Neural crest cell (in vitro differentiated cells): ENCODE results near the gene FMNL2. TPM values are rescaled to one million over a fixed set of nuclear protein-coding genes. Genes with fewer than 3 reads are reported as not detected.

ENCODE experiments used
- DNase-seq: peaks from one replicate; pipeline ENCODE4 v3.0.0; 2021; ENCODE audit warnings: low read depth, mixed read lengths, low spot score
- H3K27ac Mint-ChIP-seq: one replicate; pipeline ENCODE4 v1.8.0; 2021; ENCODE audit warnings: mild to moderate bottlenecking, mixed read lengths; ENCODE audit not compliant: unreplicated experiment
- H3K27me3 Mint-ChIP-seq: 2 replicates; pipeline ENCODE4 v1.8.0; 2021; ENCODE audit warnings: low read depth, mild to moderate bottlenecking, mixed read lengths
- H3K36me3 Mint-ChIP-seq: 2 replicates; pipeline ENCODE4 v1.8.0; 2021; ENCODE audit warnings: low read depth, mild to moderate bottlenecking, mixed read lengths
- H3K4me1 Mint-ChIP-seq: 2 replicates; pipeline ENCODE4 v1.8.0; 2021; ENCODE audit warnings: mixed read lengths
- H3K4me3 Mint-ChIP-seq: one replicate; pipeline ENCODE4 v1.8.0; 2021; ENCODE audit warnings: mild to moderate bottlenecking, mixed read lengths
- H3K9me3 Mint-ChIP-seq: 2 replicates; pipeline ENCODE4 v1.8.0; 2021; ENCODE audit warnings: mixed read lengths
- total RNA-seq: library from RNA; stranded (reverse); gene quantifications from 2 replicates; pipeline ENCODE4 v1.2.1, GENCODE V29; 2021
- TF ChIP-seq, protein P1 (sequence below): fragments of 200-600 bp; sonication (generic); conservative IDR thresholded peaks from 2 replicates; pipeline ENCODE4 v1.5.0; 2021; ENCODE audit warnings: antibody characterized with exemption, mild to moderate bottlenecking

FMNL2 gene
- total RNA-seq, 1 donor from 2014 or later, result 54.9 TPM

- Mint-ChIP-seq H3K4me1 (peaks cover 61% of the 10 kb centered on the region), H3K4me3 (no peak overlapping the region), H3K27me3 (no peaks in the 10 kb centered on the region), H3K9me3 (peaks cover 4% of the 10 kb centered on the region), H3K27ac (no peak overlapping the region), H3K36me3 (peaks cover 4% of the 10 kb centered on the region)
- TF ChIP-seq, protein P1, sequence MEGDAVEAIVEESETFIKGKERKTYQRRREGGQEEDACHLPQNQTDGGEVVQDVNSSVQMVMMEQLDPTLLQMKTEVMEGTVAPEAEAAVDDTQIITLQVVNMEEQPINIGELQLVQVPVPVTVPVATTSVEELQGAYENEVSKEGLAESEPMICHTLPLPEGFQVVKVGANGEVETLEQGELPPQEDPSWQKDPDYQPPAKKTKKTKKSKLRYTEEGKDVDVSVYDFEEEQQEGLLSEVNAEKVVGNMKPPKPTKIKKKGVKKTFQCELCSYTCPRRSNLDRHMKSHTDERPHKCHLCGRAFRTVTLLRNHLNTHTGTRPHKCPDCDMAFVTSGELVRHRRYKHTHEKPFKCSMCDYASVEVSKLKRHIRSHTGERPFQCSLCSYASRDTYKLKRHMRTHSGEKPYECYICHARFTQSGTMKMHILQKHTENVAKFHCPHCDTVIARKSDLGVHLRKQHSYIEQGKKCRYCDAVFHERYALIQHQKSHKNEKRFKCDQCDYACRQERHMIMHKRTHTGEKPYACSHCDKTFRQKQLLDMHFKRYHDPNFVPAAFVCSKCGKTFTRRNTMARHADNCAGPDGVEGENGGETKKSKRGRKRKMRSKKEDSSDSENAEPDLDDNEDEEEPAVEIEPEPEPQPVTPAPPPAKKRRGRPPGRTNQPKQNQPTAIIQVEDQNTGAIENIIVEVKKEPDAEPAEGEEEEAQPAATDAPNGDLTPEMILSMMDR, result no peak
- DNase-seq, result no peak
Observed at GRCh38 chr2:152455738-152456137, 120.8 kb downstream of the FMNL2 start.

GRCh38 chr2:152456262-152456661 lies 121.3 kb downstream of the FMNL2 start:
- H3K27me3 Mint-ChIP-seq, result no peaks in the 10 kb centered on the region

GRCh38 chr2:152458441-152458940 lies 123.5 kb downstream of the FMNL2 start:
- DNase-seq, result no peak
- TF ChIP-seq, protein P1, result no peak
- Mint-ChIP-seq H3K36me3 (peaks cover 4% of the 10 kb centered on the region), H3K9me3 (peaks cover 4% of the 10 kb centered on the region), H3K4me1 (peaks cover 58% of the 10 kb centered on the region), H3K4me3 (no peak overlapping the region), H3K27ac (no peak overlapping the region), H3K27me3 (no peaks in the 10 kb centered on the region)

More at GRCh38 chr2:152456262-152456661, 121.3 kb downstream of the FMNL2 start:
- DNase-seq, result no peak
- TF ChIP-seq, protein P1, result no peak
- H3K4me3 Mint-ChIP-seq, result no peak overlapping the region
- H3K4me1 Mint-ChIP-seq, result peaks cover 63% of the 10 kb centered on the region
- no peak overlapping the region for H3K27ac Mint-ChIP-seq
- H3K36me3 Mint-ChIP-seq, result peaks cover 4% of the 10 kb centered on the region
- H3K9me3 Mint-ChIP-seq, result peaks cover 4% of the 10 kb centered on the region

GRCh38 chr2:152459091-152459490 lies 124.1 kb downstream of the FMNL2 start:
- no peak for DNase-seq
- Mint-ChIP-seq H3K4me3 (no peak overlapping the region), H3K36me3 (peaks cover 4% of the 10 kb centered on the region), H3K4me1 (peaks cover 59% of the 10 kb centered on the region), H3K27ac (no peak overlapping the region), H3K27me3 (no peaks in the 10 kb centered on the region), H3K9me3 (peaks cover 4% of the 10 kb centered on the region)
- TF ChIP-seq, protein P1, result no peak

DNA sequence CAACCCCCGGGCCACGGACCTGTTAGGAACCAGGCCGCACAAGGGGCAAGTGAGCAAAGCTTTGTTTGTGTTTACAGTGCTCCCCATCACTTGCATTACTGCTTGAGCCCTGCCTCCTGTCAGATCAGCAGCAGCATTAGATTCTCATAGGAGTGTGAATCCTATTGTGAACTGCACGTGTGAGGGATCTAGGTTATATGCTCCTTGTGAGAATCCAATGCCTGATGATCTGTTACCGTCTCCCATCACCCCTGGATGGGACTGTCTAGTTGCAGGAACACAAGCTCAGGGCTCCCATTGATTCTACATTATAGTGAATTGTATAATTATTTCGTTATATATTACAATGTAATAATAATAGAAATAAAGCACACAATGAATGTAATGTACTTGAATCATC lies 125.6 kb downstream of the FMNL2 start:
- DNase-seq, result no peak
- Mint-ChIP-seq H3K27me3 (no peaks in the 10 kb centered on the region), H3K4me1 (peaks cover 61% of the 10 kb centered on the region), H3K4me3 (no peak overlapping the region), H3K36me3 (peaks cover 2% of the 10 kb centered on the region), H3K27ac (no peak overlapping the region), H3K9me3 (no peaks in the 10 kb centered on the region)
- TF ChIP-seq, protein P1, result no peak

DNA sequence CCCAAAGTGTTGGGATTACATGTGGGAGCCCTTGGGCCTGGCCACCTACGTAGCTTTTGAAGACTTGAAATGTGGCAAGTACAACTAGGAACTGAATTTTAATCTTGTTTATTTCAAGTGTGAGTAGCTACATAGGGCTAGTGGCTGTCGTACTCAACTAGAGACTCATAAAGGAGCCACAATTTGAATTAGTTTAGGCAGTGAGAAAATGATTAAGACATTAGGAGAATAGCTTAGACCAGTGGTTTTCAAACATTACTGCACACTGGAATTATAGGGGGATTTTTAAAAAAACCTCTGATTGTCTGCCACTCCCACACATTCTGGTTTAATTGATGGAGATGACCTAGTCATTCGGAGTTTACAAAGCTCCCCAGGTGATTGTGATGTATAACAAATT lies 127.1 kb downstream of the FMNL2 start:
- TF ChIP-seq, protein P1, result no peak
- peaks cover 71% of the 10 kb centered on the region for H3K4me1 Mint-ChIP-seq
- H3K36me3 Mint-ChIP-seq, result peaks cover 2% of the 10 kb centered on the region
- no peaks in the 10 kb centered on the region for H3K27me3 Mint-ChIP-seq
- H3K9me3 Mint-ChIP-seq, result no peaks in the 10 kb centered on the region
- H3K27ac Mint-ChIP-seq, result no peak overlapping the region
- no peak overlapping the region for H3K4me3 Mint-ChIP-seq
- DNase-seq, result no peak
